Brain microvascular endothelial cell (primary cell): ENCODE measurements around the gene IQCF2.
"Not testable (repeated sequence)": the region's sequence is repeated elsewhere in the genome, so short reads cannot be mapped to it uniquely, and the experiment has no call there.

Experiments used
- DNase-seq: peaks from one replicate; pipeline ENCODE4 v3.0.0-alpha.2; 2020
- H3K27ac ChIP-seq: fragments of 250-450 bp; sonication (Bioruptor Pico); 2 replicates; pipeline ENCODE4 v1.5.1; 2020; ENCODE audit warnings: mild to moderate bottlenecking, moderate library complexity
- H3K27me3 ChIP-seq: fragments of 250-450 bp; sonication (Bioruptor Pico); replicated peaks from 2 replicates; pipeline ENCODE4 v1.5.1; 2020; ENCODE audit warnings: mild to moderate bottlenecking
- H3K36me3 ChIP-seq: fragments of 250-450 bp; sonication (Bioruptor Pico); replicated peaks from 2 replicates; pipeline ENCODE4 v1.5.1; 2020; ENCODE audit warnings: mild to moderate bottlenecking
- H3K4me3 ChIP-seq: 2 replicates; pipeline ENCODE4 v1.5.1; 2011; ENCODE audit warnings: low read depth, mild to moderate bottlenecking, control low read depth, low read length, moderate library complexity
- CTCF ChIP-seq: IDR thresholded peaks from 2 replicates; pipeline ENCODE4 v1.5.1; 2011; ENCODE audit warnings: low read depth, mild to moderate bottlenecking, moderate library complexity, low read length, control low read depth, inconsistent platforms; ENCODE audit errors: missing control alignments
- in situ Hi-C: cut with HindIII; loops from 2 replicates; pipeline ENCODE4 v1.10.0; 2017; ENCODE audit warnings: low sequenced_read_pairs, low pct_ligation_motif_present

IQCF2 gene

GRCh38 chr3:51894939-51895338, 33.5 kb downstream of the IQCF2 start:
- in situ Hi-C loops = no loop called here
- TF ChIP-seq CTCF = no peak
- Histone ChIP-seq H3K36me3 (no peaks in the 10 kb centered on the region), H3K27me3 (no peaks in the 10 kb centered on the region), H3K4me3 (no peak overlapping the region), H3K27ac (no peak overlapping the region)
- DNase-seq = no peak

- in situ Hi-C loops = no loop called here
- TF ChIP-seq CTCF = no peak
- Histone ChIP-seq H3K36me3 (no peaks in the 10 kb centered on the region), H3K27ac (no peak overlapping the region), H3K27me3 (no peaks in the 10 kb centered on the region), H3K4me3 (no peak overlapping the region)
- no peak for DNase-seq
These were observed 35.3 kb downstream of the IQCF2 start for GRCh38 chr3:51896607-51897305.

GRCh38 chr3:51897391-51897790, 36.0 kb downstream of the IQCF2 start:
- DNase-seq = no peak
- Histone ChIP-seq H3K27me3 (no peaks in the 10 kb centered on the region), H3K36me3 (no peaks in the 10 kb centered on the region), H3K4me3 (no peak overlapping the region), H3K27ac (no peak overlapping the region)
- in situ Hi-C loops = no loop called here
- TF ChIP-seq CTCF = no peak

GRCh38 chr3:51900043-51900442, 38.6 kb downstream of the IQCF2 start:
- DNase-seq, H3K4me3 ChIP-seq, in situ Hi-C loops, H3K27ac ChIP-seq, H3K36me3 ChIP-seq, H3K27me3 ChIP-seq: not testable (repeated sequence)

GRCh38 chr3:51902361-51902760, 40.9 kb downstream of the IQCF2 start:
- H3K36me3 ChIP-seq, H3K27ac ChIP-seq, DNase-seq, H3K27me3 ChIP-seq, H3K4me3 ChIP-seq, in situ Hi-C loops: not testable (repeated sequence)

- H3K27me3 ChIP-seq = no peaks in the 10 kb centered on the region
- no peak for DNase-seq
- in situ Hi-C loops = no loop called here
- no peaks in the 10 kb centered on the region for H3K36me3 ChIP-seq
- TF ChIP-seq CTCF = no peak
- no peak overlapping the region for H3K4me3 ChIP-seq
- H3K27ac ChIP-seq = no peak overlapping the region
These were observed 42.8 kb downstream of the IQCF2 start for GRCh38 chr3:51904034-51904823.
